Upper lobe of left lung (tissue), 6 donors: ENCODE data around the gene ANKRD11. TPM values are rescaled to one million over a fixed set of nuclear protein-coding genes. Genes with fewer than 3 reads are reported as not detected.
A peak's percentile ranks its signal among the peaks of the same experiment; 100 is the strongest.

ENCODE experiments used
- ATAC-seq, 2 donors: fragments of 200-7000 bp; cut with Tn5 transposase; one replicate each; pipeline ENCODE4 v1.9.1; 2022; ENCODE audit warnings: mild to moderate bottlenecking in 2 of 2, moderate library complexity in 2 of 2; ENCODE audit not compliant: low FRiP score in 2 of 2
- DNase-seq, 2 donors: peaks; one replicate each; pipeline ENCODE4 v3.0.0-alpha.2; 2019 to 2020
- H3K27ac ChIP-seq, 4 donors: fragments of 200-600 bp; sonication (generic); one replicate each; pipeline ENCODE4 v1.5.1; 2016 to 2019
- H3K27me3 ChIP-seq, 4 donors: fragments of 200-600 bp; sonication (generic); one replicate each; pipeline ENCODE4 v1.5.1; 2017 to 2019
- H3K36me3 ChIP-seq, 4 donors: fragments of 200-600 bp; sonication (generic); one replicate each; pipeline ENCODE4 v1.5.1; 2016 to 2019
- H3K4me1 ChIP-seq, 4 donors: fragments of 200-600 bp; sonication (generic); one replicate each; pipeline ENCODE4 v1.5.1; 2018 to 2019
- H3K4me3 ChIP-seq, 4 donors: fragments of 200-600 bp; sonication (generic); one replicate each; pipeline ENCODE4 v1.5.1; 2017 to 2019; ENCODE audit warnings: mild to moderate bottlenecking in 2 of 4, moderate library complexity in 1 of 4
- H3K9me3 ChIP-seq, 4 donors: fragments of 200-600 bp; sonication (generic); one replicate each; pipeline ENCODE4 v1.5.1; 2018 to 2019
- CTCF ChIP-seq, 6 experiments: fragments of 450-650 bp in 4 of 6; fragments of 200-600 bp in 2 of 6; sonication (generic) in 2 of 6; IDR thresholded peaks; one replicate each; pipeline ENCODE4 v1.5.1; 2016 to 2019; ENCODE audit warnings: antibody characterized with exemption in 6 of 6
- EP300 ChIP-seq, 4 donors: sonication (generic); formaldehyde crosslinking; IDR thresholded peaks; one replicate each; pipeline ENCODE4 v1.5.1; 2017; ENCODE audit warnings: antibody characterized with exemption in 4 of 4, control low read depth in 2 of 4
- POLR2A ChIP-seq, 4 donors: fragments of 450-650 bp; IDR thresholded peaks; one replicate each; pipeline ENCODE4 v1.5.1; 2016 to 2017; ENCODE audit warnings: antibody characterized with exemption in 4 of 4, mild to moderate bottlenecking in 2 of 4
- POLR2AphosphoS5 ChIP-seq, 2 donors: sonication (generic); formaldehyde crosslinking; IDR thresholded peaks; one replicate each; pipeline ENCODE4 v1.5.1; 2017; ENCODE audit warnings: antibody characterized with exemption in 2 of 2
- WGBS, 2 donors: methylation state at CpG; one replicate each; pipeline ENCODE4 v1.1.5; 2017 to 2018; 5-methylcytosine and 5-hydroxymethylcytosine counted together
- total RNA-seq, 6 donors: library from RNA; depleted of rRNA in 4 of 6; stranded (reverse); fragments of >200 nt in 4 of 6; gene quantifications; one replicate each; pipeline versions ENCODE4 v1.1.0 to v1.2.1, GENCODE V29; 2016 to 2021
- donor health status: DM: no; HTN: no; CAD: no; lungs with moderate emphysema.
- donor health status: DM: no; HTN: yes; CAD: no; lungs with severe emphysema.

ANKRD11 gene
- total RNA-seq, 6 donors from 2014 or later = 92.4 to 313 (median 134) TPM

- no peak for TF ChIP-seq EP300 (IDR thresholded peaks at IDR 0.05)
- TF ChIP-seq POLR2A (IDR thresholded peaks at IDR 0.05) = no peak
- no peak for TF ChIP-seq CTCF (IDR thresholded peaks at IDR 0.05)
- TF ChIP-seq POLR2AphosphoS5 (IDR thresholded peaks at IDR 0.05) = no peak
- Histone ChIP-seq H3K4me3 (no peak overlapping the region), H3K36me3 (peaks cover 0 to 4% (median 0%) of the 10 kb centered on the region in 4 donors), H3K4me1 (peaks cover 67 to 83% (median 71%) of the 10 kb centered on the region in 4 donors), H3K27ac (peak overlapping the region in 2 of 4 donors; percentile 68 to 86), H3K27me3 (no peaks in the 10 kb centered on the region), H3K9me3 (no peaks in the 10 kb centered on the region)
- ATAC-seq = peak in 1 of 2 donors; percentile 39
- DNase-seq = peak; percentile 15 to 45
- 91 to 92% methylated on average over 31 to 32 of the region's 32 CpGs for WGBS, 2 donors
Observed at GRCh38 chr16:89324056-89325010, 166.0 kb downstream of the ANKRD11 start.

GRCh38 chr16:89323120-89323960, 167.0 kb downstream of the ANKRD11 start:
- no peak for ATAC-seq
- peak overlapping the region in 3 of 4 donors; percentile 1 to 54 (median 49) for H3K27ac ChIP-seq
- peaks cover 72 to 87% (median 74%) of the 10 kb centered on the region in 4 donors for H3K4me1 ChIP-seq
- no peaks in the 10 kb centered on the region for H3K27me3 ChIP-seq
- WGBS, 2 donors = 80 to 94% methylated on average over 14 to 23 of the region's 26 CpGs
- DNase-seq = peak in 1 of 2 donors; percentile 45
- TF ChIP-seq POLR2AphosphoS5 (IDR thresholded peaks at IDR 0.05) (no peak), CTCF (IDR thresholded peaks at IDR 0.05) (no peak), POLR2A (IDR thresholded peaks at IDR 0.05) (no peak), EP300 (IDR thresholded peaks at IDR 0.05) (no peak)
- H3K9me3 ChIP-seq = no peaks in the 10 kb centered on the region
- H3K4me3 ChIP-seq = no peak overlapping the region
- H3K36me3 ChIP-seq = peaks cover 0 to 1% (median 0%) of the 10 kb centered on the region in 4 donors

GRCh38 chr16:89322321-89323119, 167.8 kb downstream of the ANKRD11 start:
- Histone ChIP-seq H3K9me3 (no peaks in the 10 kb centered on the region), H3K27me3 (no peaks in the 10 kb centered on the region), H3K36me3 (no peaks in the 10 kb centered on the region), H3K4me3 (no peak overlapping the region), H3K27ac (peak overlapping the region; percentile 1 to 54 (median 37)), H3K4me1 (peaks cover 80 to 96% (median 82%) of the 10 kb centered on the region in 4 donors)
- DNase-seq (peak; percentile 67 to 89), ATAC-seq (peak; percentile 4 to 46)
- 51 to 52% methylated on average over 18 of the region's 19 CpGs for WGBS, 2 donors
- TF ChIP-seq EP300 (IDR thresholded peaks at IDR 0.05) (no peak), POLR2AphosphoS5 (IDR thresholded peaks at IDR 0.05) (peak in 1 of 2 donors; percentile 28)

GRCh38 chr16:89320782-89321501, 169.4 kb downstream of the ANKRD11 start:
- H3K4me3 ChIP-seq = peak overlapping the region in 1 of 4 donors; percentile 9
- peaks cover 87 to 100% (median 88%) of the 10 kb centered on the region in 4 donors for H3K4me1 ChIP-seq
- peak overlapping the region; percentile 25 to 71 (median 49) for H3K27ac ChIP-seq
- TF ChIP-seq EP300 (IDR thresholded peaks at IDR 0.05) = no peak
- no peaks in the 10 kb centered on the region for H3K9me3 ChIP-seq
- DNase-seq (peak; percentile 53 to 77), ATAC-seq (peak in 1 of 2 donors; percentile 2)
- WGBS, 2 donors = 61 to 64% methylated on average over 17 to 25 of the region's 30 CpGs
- no peaks in the 10 kb centered on the region for H3K27me3 ChIP-seq
- peaks cover 0 to 4% (median 0%) of the 10 kb centered on the region in 4 donors for H3K36me3 ChIP-seq
